ENCODE measurements around the gene PROK1. TPM values are rescaled to one million over a fixed set of nuclear protein-coding genes. Genes with fewer than 3 reads are reported as not detected.

The PROK1 gene
- polyA plus RNA-seq, 1 donor (not counting 4 experiments of a cell fraction or from before 2014, with no cell fraction given): not detected

DNA sequence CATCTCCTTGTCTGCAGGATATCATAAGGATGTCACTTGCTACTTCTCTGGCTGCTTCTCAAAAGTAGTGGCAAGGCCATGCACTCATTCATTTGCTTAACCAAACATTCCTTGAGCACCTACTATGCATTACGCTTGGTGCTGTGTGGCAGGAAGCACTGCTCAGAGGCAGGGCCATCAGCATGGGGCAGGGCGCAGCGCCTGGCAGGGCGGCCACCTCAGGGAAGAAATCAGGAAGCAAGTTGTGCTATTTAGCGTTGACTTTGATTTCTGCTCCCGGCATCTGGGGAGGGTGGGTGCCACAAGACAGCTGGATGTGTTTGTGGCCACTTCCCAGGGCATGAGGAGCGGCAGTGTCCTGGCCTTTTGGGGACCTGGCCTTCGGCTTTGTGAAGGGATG is 27.9 kb downstream of the PROK1 start:
- no peak for FAIRE-seq
- Histone ChIP-seq H3K27me3 (ENCODE audit: control insufficient read depth, extremely low read depth, insufficient read depth, low read length) (peaks cover 5% of the 10 kb centered on the region), H3K36me3 (ENCODE audit: control insufficient read depth in 2 of 2, extremely low read depth in 1 of 2, insufficient read depth in 2 of 2, low read length in 2 of 2) (no peaks in the 10 kb centered on the region), H3K9me3 (ENCODE audit: control insufficient read depth, low read depth, low read length) (no peaks in the 10 kb centered on the region), H2AFZ (ENCODE audit: control insufficient read depth, low read length) (no peak overlapping the region), H3K9ac (ENCODE audit: control insufficient read depth, extremely low read depth, insufficient read depth, low read length) (no peak overlapping the region), H3K4me1 (ENCODE audit: control insufficient read depth, extremely low read depth, insufficient read depth, low read length) (peaks cover 38% of the 10 kb centered on the region), H4K20me1 (ENCODE audit: control insufficient read depth, extremely low read depth, insufficient read depth, low read length) (no peaks in the 10 kb centered on the region), H3K27ac (ENCODE audit: control insufficient read depth, insufficient read depth, low read length) (no peak overlapping the region), H3K79me2 (ENCODE audit: control insufficient read depth, insufficient read depth, low read length) (no peaks in the 10 kb centered on the region), H3K4me2 (ENCODE audit: control insufficient read depth, extremely low read depth, insufficient read depth, low read depth, low read length) (no peak overlapping the region), H3K9me1 (ENCODE audit: control insufficient read depth, extremely low read depth, insufficient read depth, low read length) (no peaks in the 10 kb centered on the region), H3K4me3 (ENCODE audit: control insufficient read depth in 2 of 3, extremely low read depth in 1 of 3, insufficient read depth in 2 of 3, low read depth in 1 of 3, low read length in 3 of 3) (no peak overlapping the region)
- TF ChIP-seq, protein P1, sequence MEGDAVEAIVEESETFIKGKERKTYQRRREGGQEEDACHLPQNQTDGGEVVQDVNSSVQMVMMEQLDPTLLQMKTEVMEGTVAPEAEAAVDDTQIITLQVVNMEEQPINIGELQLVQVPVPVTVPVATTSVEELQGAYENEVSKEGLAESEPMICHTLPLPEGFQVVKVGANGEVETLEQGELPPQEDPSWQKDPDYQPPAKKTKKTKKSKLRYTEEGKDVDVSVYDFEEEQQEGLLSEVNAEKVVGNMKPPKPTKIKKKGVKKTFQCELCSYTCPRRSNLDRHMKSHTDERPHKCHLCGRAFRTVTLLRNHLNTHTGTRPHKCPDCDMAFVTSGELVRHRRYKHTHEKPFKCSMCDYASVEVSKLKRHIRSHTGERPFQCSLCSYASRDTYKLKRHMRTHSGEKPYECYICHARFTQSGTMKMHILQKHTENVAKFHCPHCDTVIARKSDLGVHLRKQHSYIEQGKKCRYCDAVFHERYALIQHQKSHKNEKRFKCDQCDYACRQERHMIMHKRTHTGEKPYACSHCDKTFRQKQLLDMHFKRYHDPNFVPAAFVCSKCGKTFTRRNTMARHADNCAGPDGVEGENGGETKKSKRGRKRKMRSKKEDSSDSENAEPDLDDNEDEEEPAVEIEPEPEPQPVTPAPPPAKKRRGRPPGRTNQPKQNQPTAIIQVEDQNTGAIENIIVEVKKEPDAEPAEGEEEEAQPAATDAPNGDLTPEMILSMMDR (optimal IDR thresholded peaks at IDR 0.05 in 1 of 3, IDR thresholded peaks at IDR 0.05 in 1 of 3, conservative IDR thresholded peaks at IDR 0.05 in 1 of 3; ENCODE audit: extremely low read depth in 1 of 3, insufficient read depth in 2 of 3, low read length in 3 of 3): no peak
- TF ChIP-seq EZH2 (IDR thresholded peaks at IDR 0.05; ENCODE audit: low read length): no peak
- no peak for DNase-seq (ENCODE audit: low read depth, low spot score)
- dilution Hi-C loops (cut with MboI; ENCODE audit: extremely low pct_ligation_motif_present, low sequenced_read_pairs): no loop called here

DNA sequence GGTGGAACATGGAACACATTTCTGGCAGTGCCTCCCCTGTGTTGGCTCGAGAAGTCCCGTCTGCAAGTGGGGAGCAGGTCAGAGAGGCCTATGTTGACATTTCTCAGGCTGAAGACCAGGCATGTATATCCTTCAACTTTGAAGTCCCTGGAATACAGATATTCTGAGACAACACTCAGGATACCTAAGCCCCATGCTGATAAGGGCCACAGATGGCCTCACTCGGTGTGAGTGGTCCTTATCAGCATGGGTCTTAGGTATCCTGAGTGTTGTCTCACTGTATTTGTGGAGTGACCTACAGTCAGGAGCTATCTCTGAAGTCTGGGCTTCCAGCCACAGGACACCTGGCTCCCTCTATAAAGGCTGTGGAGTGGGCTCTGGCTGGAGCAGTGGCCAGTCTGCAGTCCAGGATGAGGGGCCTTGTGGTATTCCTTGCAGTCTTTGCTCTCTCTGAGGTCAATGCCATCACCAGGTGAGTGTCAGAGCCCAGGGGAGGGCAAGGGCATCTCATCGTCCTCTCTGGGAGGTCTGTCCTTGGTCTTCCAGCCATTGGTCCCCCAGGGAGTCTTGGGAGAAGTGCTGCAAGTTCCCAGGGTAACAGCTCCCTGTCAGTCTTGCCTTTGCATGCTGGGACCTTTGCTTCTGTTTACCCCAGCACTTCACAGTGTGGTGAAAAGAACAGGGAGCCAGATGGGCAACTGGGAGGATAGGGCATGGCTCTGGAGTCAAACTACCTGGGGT is 29.6 kb downstream of the PROK1 start:
- Histone ChIP-seq H3K79me2 (ENCODE audit: control insufficient read depth, insufficient read depth, low read length) (no peaks in the 10 kb centered on the region), H3K4me2 (ENCODE audit: control insufficient read depth, extremely low read depth, insufficient read depth, low read depth, low read length) (no peak overlapping the region), H3K9ac (ENCODE audit: control insufficient read depth, extremely low read depth, insufficient read depth, low read length) (no peak overlapping the region), H3K27ac (ENCODE audit: control insufficient read depth, insufficient read depth, low read length) (no peak overlapping the region), H2AFZ (ENCODE audit: control insufficient read depth, low read length) (no peak overlapping the region), H3K9me3 (ENCODE audit: control insufficient read depth, low read depth, low read length) (no peaks in the 10 kb centered on the region), H4K20me1 (ENCODE audit: control insufficient read depth, extremely low read depth, insufficient read depth, low read length) (no peaks in the 10 kb centered on the region), H3K4me1 (ENCODE audit: control insufficient read depth, extremely low read depth, insufficient read depth, low read length) (peaks cover 33% of the 10 kb centered on the region), H3K36me3 (ENCODE audit: control insufficient read depth in 2 of 2, extremely low read depth in 1 of 2, insufficient read depth in 2 of 2, low read length in 2 of 2) (no peaks in the 10 kb centered on the region), H3K4me3 (ENCODE audit: control insufficient read depth in 2 of 3, extremely low read depth in 1 of 3, insufficient read depth in 2 of 3, low read depth in 1 of 3, low read length in 3 of 3) (no peak overlapping the region), H3K9me1 (ENCODE audit: control insufficient read depth, extremely low read depth, insufficient read depth, low read length) (no peaks in the 10 kb centered on the region), H3K27me3 (ENCODE audit: control insufficient read depth, extremely low read depth, insufficient read depth, low read length) (peaks cover 5% of the 10 kb centered on the region)
- FAIRE-seq: no peak
- DNase-seq (ENCODE audit: low read depth, low spot score): no peak
- dilution Hi-C loops (cut with MboI; ENCODE audit: extremely low pct_ligation_motif_present, low sequenced_read_pairs): no loop called here
- TF ChIP-seq EZH2 (IDR thresholded peaks at IDR 0.05; ENCODE audit: low read length): no peak
- TF ChIP-seq, protein P1 (optimal IDR thresholded peaks at IDR 0.05 in 1 of 3, IDR thresholded peaks at IDR 0.05 in 1 of 3, conservative IDR thresholded peaks at IDR 0.05 in 1 of 3; ENCODE audit: extremely low read depth in 1 of 3, insufficient read depth in 2 of 3, low read length in 3 of 3): no peak

Data from keratinocyte (primary cell).